Spleen (tissue), 7 donors: ENCODE measurements around the gene CYP4F3.

Experiments used
- POLR2A ChIP-seq, 3 donors: fragments of 450-650 bp; IDR thresholded peaks; one replicate each; pipeline ENCODE4 v1.5.1; 2017; ENCODE audit warnings: antibody characterized with exemption in 3 of 3, mild to moderate bottlenecking in 1 of 3
- POLR2AphosphoS5 ChIP-seq, 3 donors: sonication (generic); formaldehyde crosslinking; IDR thresholded peaks; one replicate each; pipeline ENCODE4 v1.5.1; 2017; ENCODE audit warnings: antibody characterized with exemption in 3 of 3
- TF ChIP-seq, protein P1 (sequence below), 11 experiments: fragments of 200-600 bp in 7 of 11; fragments of 450-650 bp in 4 of 11; sonication (generic) in 4 of 11; IDR thresholded peaks in 8 of 11; conservative IDR thresholded peaks in 3 of 11; 1 replicate in 7 of 11; 2 replicates in 4 of 11; pipeline versions ENCODE4 v1.4.0 to v1.8.0; 2016 to 2021; ENCODE audit warnings: antibody characterized with exemption in 11 of 11, inconsistent platforms in 4 of 11, mild to moderate bottlenecking in 1 of 11
- donor health status: DM: no; HTN: no; CAD: no; lungs with moderate emphysema.
- donor health status: DM: no; HTN: no; CAD: no.
- donor health status: DM: no; HTN: no; CAD: no.

DNA sequence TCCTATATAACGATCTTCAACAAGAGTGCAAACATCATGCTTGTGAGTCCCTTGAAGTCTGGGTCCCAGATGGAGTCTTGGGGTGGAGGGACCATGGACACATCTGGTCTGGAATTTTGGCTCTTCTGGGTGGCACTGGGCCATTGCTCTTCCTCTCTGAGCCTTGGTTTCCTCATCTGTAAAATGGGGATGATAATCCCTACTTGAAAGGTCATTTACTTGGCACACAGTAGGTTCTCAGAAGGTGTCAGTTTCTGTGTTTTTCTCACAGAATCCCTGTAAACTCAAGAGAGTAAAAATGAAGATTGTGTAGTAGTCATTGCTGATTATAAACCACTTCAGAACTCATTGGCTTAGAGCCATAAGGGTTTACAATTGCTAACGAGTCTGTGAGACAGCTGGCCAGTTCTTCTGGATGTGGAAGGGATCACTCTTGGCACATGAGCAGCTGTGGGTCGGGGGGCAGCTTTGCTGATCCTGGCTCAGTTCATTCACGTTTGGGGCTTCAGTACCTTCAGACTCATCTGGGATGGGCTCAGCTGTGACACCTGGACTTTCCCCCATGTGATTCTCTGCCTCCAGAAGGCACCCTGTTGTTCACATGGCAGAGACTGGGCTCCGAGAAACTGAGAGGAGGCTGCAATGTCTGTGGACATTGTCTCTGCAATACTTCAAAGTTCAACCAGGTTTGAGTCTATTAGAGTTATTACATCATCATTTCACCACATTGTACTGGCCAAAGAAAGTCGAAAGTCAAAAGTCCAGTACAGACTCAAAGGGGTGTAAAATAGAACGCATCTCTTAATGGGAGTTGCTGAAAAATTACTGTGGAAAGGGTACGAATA is 40.0 kb downstream of the CYP4F3 start:
- TF ChIP-seq, protein P1, sequence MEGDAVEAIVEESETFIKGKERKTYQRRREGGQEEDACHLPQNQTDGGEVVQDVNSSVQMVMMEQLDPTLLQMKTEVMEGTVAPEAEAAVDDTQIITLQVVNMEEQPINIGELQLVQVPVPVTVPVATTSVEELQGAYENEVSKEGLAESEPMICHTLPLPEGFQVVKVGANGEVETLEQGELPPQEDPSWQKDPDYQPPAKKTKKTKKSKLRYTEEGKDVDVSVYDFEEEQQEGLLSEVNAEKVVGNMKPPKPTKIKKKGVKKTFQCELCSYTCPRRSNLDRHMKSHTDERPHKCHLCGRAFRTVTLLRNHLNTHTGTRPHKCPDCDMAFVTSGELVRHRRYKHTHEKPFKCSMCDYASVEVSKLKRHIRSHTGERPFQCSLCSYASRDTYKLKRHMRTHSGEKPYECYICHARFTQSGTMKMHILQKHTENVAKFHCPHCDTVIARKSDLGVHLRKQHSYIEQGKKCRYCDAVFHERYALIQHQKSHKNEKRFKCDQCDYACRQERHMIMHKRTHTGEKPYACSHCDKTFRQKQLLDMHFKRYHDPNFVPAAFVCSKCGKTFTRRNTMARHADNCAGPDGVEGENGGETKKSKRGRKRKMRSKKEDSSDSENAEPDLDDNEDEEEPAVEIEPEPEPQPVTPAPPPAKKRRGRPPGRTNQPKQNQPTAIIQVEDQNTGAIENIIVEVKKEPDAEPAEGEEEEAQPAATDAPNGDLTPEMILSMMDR (IDR thresholded peaks at IDR 0.05 in 8 of 11, conservative IDR thresholded peaks at IDR 0.05 in 3 of 11), result no peak
- TF ChIP-seq POLR2AphosphoS5 (IDR thresholded peaks at IDR 0.05) (no peak), POLR2A (IDR thresholded peaks at IDR 0.05) (no peak)
